ENCODE data around the gene ADAMTSL4. TPM values are rescaled to one million over a fixed set of nuclear protein-coding genes. Genes with fewer than 3 reads are reported as not detected.

The ADAMTSL4 gene
- polyA plus RNA-seq, 1 of the 3 experiments (the other 2 are of a cell fraction), result 3.4 TPM

DNA sequence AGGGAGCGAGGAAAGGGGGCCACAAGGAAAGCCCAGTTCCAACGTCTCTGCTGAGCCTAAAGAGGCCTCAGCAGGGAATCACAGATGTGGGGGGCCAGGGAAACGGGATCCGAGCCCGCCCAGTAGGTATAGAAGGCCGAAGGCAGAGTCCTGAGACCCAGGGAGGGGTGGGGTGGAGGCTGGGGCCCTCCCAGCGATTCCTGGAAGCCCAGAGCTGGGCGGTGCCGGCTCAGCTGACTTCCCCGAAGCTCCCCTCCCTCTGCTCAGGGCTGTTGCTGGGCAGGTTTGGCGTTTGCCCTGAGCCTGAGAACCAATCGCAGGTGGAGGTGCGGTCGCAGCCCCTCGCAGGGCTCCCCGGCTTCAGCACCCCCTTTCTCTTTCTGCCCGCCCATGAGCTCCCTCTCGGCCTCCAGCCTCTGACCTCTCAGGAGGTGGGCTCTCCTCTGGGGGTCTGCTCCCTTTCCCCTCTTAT lies 12.8 kb downstream of the ADAMTSL4 start (continued):
- TF ChIP-seq, protein P1, sequence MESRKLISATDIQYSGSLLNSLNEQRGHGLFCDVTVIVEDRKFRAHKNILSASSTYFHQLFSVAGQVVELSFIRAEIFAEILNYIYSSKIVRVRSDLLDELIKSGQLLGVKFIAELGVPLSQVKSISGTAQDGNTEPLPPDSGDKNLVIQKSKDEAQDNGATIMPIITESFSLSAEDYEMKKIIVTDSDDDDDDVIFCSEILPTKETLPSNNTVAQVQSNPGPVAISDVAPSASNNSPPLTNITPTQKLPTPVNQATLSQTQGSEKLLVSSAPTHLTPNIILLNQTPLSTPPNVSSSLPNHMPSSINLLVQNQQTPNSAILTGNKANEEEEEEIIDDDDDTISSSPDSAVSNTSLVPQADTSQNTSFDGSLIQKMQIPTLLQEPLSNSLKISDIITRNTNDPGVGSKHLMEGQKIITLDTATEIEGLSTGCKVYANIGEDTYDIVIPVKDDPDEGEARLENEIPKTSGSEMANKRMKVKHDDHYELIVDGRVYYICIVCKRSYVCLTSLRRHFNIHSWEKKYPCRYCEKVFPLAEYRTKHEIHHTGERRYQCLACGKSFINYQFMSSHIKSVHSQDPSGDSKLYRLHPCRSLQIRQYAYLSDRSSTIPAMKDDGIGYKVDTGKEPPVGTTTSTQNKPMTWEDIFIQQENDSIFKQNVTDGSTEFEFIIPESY (IDR thresholded peaks at IDR 0.05; ENCODE audit: borderline replicate concordance, low read depth), result peak; percentile 28; the same call in 1 of the 2 replicates

DNA sequence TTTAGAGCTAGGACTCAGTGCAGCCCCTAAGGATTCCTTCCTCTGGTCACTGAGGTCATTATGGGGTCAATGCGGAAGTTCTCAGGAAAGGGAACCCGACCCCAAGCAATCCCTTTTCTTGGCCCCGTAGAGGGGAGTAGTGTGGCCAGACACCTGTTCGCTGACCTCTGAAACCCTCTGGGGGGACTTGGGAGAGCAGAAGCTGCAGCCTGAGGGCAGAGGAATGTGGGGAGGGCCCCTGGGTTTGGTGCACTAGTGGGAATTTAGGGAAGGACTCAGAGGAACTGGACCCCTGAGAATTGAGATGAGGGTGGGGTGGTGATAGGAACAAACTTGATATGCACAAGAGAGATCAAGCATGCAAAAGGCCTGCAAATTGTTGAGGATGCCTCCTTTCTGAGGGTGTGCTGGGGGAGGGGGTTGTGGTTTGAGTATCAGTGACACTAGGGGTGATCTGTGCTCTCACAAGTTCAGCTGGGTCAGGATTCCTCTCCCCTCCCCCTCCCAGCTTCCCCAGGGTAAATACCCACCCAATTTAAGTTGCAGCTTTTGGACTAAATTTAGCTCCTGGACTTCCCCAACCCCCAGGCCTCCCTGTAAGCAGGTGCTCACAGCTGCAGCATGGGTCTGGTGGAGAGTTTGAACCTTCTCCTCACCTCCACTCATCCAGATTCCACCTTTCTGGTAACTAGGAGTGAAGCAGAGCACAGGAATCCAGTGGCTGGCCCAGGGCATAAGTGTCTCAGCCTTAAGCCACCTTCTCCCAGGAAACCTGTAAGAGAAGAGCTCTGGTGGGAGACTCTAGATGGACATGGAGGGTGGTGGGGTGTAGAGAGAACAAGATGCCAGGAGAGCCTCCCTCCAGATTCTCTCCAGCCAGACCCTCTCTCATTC lies 13.5 kb downstream of the ADAMTSL4 start:
- peak overlapping the region; percentile 89 for H3K9ac ChIP-seq
- no peaks in the 10 kb centered on the region for H3K27me3 ChIP-seq (ENCODE audit: insufficient read depth)
- H4K20me1 ChIP-seq (ENCODE audit: insufficient read depth), result peaks cover 6% of the 10 kb centered on the region; the same call in 1 of the 2 replicates
- TF ChIP-seq, protein P2, sequence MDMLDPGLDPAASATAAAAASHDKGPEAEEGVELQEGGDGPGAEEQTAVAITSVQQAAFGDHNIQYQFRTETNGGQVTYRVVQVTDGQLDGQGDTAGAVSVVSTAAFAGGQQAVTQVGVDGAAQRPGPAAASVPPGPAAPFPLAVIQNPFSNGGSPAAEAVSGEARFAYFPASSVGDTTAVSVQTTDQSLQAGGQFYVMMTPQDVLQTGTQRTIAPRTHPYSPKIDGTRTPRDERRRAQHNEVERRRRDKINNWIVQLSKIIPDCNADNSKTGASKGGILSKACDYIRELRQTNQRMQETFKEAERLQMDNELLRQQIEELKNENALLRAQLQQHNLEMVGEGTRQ (IDR thresholded peaks at IDR 0.05; ENCODE audit: borderline replicate concordance, low read depth, low read length), result no peak
- 0 out of 2 replicates have a peak, but pooled peaks have one; percentile 29 for TF ChIP-seq GABPA (IDR thresholded peaks at IDR 0.05; ENCODE audit: low read depth)
- ChIA-PET CTCF (interaction anchor here (1.2 to 6.2 kb wide), 8 partner anchors 12 to 433 kb away, joined by 3 to 142 read pairs (median 18); partner anchors contain the start of genes ADAMTSL4, FALEC and MCL1), POLR2A (interaction anchor here (1.0 to 8.9 kb wide), 6 partner anchors 8 to 67 kb away, joined by 3 to 149 read pairs (median 4); partner anchors contain the start of genes ADAMTSL4, ENSA and MCL1)
- peak overlapping the region; percentile 81 for H3K4me2 ChIP-seq
- peaks cover 86% of the 10 kb centered on the region for H3K79me2 ChIP-seq (ENCODE audit: insufficient read depth)
- no peaks in the 10 kb centered on the region for H3K9me2 ChIP-seq
- no peak overlapping the region; the same call in 1 of the 2 replicates for H2AFZ ChIP-seq (ENCODE audit: low read depth)
- peak overlapping the region; percentile 99 to 100 for H3K27ac ChIP-seq (ENCODE audit: low read depth in 2 of 2, low read length in 1 of 2)
- H3F3A ChIP-seq (replicated peaks; ENCODE audit: insufficient read depth), result peaks cover 49% of the 10 kb centered on the region
- WGBS (ENCODE audit: low lambda C conversion rate), result 20% methylated on average over 4 of the region's 4 CpGs
- H3K4me3 ChIP-seq (ENCODE audit: low read depth in 2 of 2, low read length in 1 of 2), result peak overlapping the region in 1 of 2 experiments; percentile 69; a peak in 1 of 4 replicates
- peaks cover 42 to 47% of the 10 kb centered on the region in 2 experiments for H3K4me1 ChIP-seq (ENCODE audit: control insufficient read depth in 1 of 2, insufficient read depth in 2 of 2, low read depth in 1 of 2, low read length in 1 of 2)
- no peaks in the 10 kb centered on the region for H3K9me3 ChIP-seq
- no peak for DNase-seq
- H3K36me3 ChIP-seq (replicated peaks in 1 of 2; ENCODE audit: control insufficient read depth in 1 of 2, insufficient read depth in 2 of 2, low read length in 1 of 2), result no peaks in the 10 kb centered on the region

DNA sequence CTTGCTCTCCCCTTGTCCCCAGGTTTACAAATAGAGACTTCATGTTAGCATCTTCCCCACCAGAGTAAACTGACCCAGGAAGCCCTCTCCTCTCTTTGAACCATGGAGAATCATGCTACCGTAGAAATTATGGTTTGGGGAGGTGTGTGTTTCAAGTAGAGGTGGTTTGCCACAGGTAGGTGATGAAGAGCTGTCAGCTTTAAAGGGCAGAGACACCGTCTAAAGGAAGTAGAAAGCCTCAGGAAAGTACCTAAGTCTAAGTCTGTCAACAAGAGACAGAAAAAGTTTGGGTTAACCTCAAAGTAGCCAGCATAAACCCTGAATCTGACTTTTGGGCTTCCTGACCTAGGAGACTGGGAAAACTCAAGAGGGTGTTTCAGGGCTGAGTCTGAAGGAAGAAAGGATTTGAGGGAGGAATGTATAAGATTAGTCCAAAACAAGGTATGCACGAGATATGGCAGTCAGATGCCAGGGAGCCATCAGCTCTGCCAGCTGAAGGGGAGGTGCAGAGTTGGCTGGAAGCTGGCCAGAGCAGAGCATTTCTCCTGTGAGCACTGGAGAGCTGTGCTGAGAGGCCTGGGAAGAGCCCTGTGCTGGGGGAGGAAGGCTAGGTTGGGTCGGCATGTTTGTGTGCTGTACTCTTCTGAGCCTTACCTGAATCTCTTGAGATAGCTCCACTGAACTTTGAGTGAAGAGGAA lies 14.3 kb downstream of the ADAMTSL4 start:
- H3K27me3 ChIP-seq (ENCODE audit: insufficient read depth), result no peaks in the 10 kb centered on the region
- no peaks in the 10 kb centered on the region for H3K9me3 ChIP-seq
- H3K27ac ChIP-seq (ENCODE audit: low read depth in 2 of 2, low read length in 1 of 2), result peak overlapping the region; percentile 99 to 100
- ChIA-PET CTCF (interaction anchor here (0.9 to 6.2 kb wide), 6 partner anchors 11 to 249 kb away, joined by 3 to 142 read pairs (median 5); partner anchors contain the start of gene MCL1), POLR2A (interaction anchor here (0.6 to 8.9 kb wide), 2 partner anchors 14 to 649 kb away, joined by 4 to 149 read pairs; partner anchors contain the start of gene MCL1)
- DNase-seq, result peak; percentile 25
- H3K4me2 ChIP-seq, result peak overlapping the region; percentile 81
- H4K20me1 ChIP-seq (ENCODE audit: insufficient read depth), result peaks cover 7% of the 10 kb centered on the region
- 52% methylated on average over 4 of the region's 4 CpGs for WGBS (ENCODE audit: low lambda C conversion rate)
- H3K36me3 ChIP-seq (replicated peaks in 1 of 2; ENCODE audit: control insufficient read depth in 1 of 2, insufficient read depth in 2 of 2, low read length in 1 of 2), result no peaks in the 10 kb centered on the region
- peaks cover 48 to 55% of the 10 kb centered on the region in 2 experiments for H3K4me1 ChIP-seq (ENCODE audit: control insufficient read depth in 1 of 2, insufficient read depth in 2 of 2, low read depth in 1 of 2, low read length in 1 of 2)
- no peak overlapping the region for H3K4me3 ChIP-seq (ENCODE audit: low read depth in 2 of 2, low read length in 1 of 2)
- H2AFZ ChIP-seq (ENCODE audit: low read depth), result no peak overlapping the region
- peaks cover 84% of the 10 kb centered on the region for H3K79me2 ChIP-seq (ENCODE audit: insufficient read depth)
- peak overlapping the region; percentile 50; the same call in 1 of the 2 replicates for H3K9ac ChIP-seq
- peaks cover 55% of the 10 kb centered on the region for H3F3A ChIP-seq (replicated peaks; ENCODE audit: insufficient read depth)
- H3K9me2 ChIP-seq, result no peaks in the 10 kb centered on the region
- TF ChIP-seq, protein P3, sequence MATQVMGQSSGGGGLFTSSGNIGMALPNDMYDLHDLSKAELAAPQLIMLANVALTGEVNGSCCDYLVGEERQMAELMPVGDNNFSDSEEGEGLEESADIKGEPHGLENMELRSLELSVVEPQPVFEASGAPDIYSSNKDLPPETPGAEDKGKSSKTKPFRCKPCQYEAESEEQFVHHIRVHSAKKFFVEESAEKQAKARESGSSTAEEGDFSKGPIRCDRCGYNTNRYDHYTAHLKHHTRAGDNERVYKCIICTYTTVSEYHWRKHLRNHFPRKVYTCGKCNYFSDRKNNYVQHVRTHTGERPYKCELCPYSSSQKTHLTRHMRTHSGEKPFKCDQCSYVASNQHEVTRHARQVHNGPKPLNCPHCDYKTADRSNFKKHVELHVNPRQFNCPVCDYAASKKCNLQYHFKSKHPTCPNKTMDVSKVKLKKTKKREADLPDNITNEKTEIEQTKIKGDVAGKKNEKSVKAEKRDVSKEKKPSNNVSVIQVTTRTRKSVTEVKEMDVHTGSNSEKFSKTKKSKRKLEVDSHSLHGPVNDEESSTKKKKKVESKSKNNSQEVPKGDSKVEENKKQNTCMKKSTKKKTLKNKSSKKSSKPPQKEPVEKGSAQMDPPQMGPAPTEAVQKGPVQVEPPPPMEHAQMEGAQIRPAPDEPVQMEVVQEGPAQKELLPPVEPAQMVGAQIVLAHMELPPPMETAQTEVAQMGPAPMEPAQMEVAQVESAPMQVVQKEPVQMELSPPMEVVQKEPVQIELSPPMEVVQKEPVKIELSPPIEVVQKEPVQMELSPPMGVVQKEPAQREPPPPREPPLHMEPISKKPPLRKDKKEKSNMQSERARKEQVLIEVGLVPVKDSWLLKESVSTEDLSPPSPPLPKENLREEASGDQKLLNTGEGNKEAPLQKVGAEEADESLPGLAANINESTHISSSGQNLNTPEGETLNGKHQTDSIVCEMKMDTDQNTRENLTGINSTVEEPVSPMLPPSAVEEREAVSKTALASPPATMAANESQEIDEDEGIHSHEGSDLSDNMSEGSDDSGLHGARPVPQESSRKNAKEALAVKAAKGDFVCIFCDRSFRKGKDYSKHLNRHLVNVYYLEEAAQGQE (IDR thresholded peaks at IDR 0.05; ENCODE audit: low read depth, low read length), result no peak
- TF ChIP-seq POLR2AphosphoS5 (IDR thresholded peaks at IDR 0.05; ENCODE audit: low read depth, low read length) (peak; percentile 46), RXRA (IDR thresholded peaks at IDR 0.05; ENCODE audit: borderline replicate concordance, low read depth) (no peak), FOXJ3 (CRISPR knock-in tag; IDR thresholded peaks at IDR 0.05) (no peak), TCF12 (IDR thresholded peaks at IDR 0.05) (peak; percentile 51)
- TF ChIP-seq, protein P4, sequence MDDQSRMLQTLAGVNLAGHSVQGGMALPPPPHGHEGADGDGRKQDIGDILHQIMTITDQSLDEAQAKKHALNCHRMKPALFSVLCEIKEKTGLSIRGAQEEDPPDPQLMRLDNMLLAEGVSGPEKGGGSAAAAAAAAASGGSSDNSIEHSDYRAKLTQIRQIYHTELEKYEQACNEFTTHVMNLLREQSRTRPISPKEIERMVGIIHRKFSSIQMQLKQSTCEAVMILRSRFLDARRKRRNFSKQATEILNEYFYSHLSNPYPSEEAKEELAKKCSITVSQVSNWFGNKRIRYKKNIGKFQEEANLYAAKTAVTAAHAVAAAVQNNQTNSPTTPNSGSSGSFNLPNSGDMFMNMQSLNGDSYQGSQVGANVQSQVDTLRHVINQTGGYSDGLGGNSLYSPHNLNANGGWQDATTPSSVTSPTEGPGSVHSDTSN (IDR thresholded peaks at IDR 0.05), result peak; percentile 54
- TF ChIP-seq, protein P5, sequence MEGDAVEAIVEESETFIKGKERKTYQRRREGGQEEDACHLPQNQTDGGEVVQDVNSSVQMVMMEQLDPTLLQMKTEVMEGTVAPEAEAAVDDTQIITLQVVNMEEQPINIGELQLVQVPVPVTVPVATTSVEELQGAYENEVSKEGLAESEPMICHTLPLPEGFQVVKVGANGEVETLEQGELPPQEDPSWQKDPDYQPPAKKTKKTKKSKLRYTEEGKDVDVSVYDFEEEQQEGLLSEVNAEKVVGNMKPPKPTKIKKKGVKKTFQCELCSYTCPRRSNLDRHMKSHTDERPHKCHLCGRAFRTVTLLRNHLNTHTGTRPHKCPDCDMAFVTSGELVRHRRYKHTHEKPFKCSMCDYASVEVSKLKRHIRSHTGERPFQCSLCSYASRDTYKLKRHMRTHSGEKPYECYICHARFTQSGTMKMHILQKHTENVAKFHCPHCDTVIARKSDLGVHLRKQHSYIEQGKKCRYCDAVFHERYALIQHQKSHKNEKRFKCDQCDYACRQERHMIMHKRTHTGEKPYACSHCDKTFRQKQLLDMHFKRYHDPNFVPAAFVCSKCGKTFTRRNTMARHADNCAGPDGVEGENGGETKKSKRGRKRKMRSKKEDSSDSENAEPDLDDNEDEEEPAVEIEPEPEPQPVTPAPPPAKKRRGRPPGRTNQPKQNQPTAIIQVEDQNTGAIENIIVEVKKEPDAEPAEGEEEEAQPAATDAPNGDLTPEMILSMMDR (IDR thresholded peaks at IDR 0.05), result no peak

Data from SK-N-SH (cell line).